ENCODE results near the gene UNC119B. TPM values are rescaled to one million over a fixed set of nuclear protein-coding genes. Genes with fewer than 3 reads are reported as not detected.

UNC119B gene
- total RNA-seq, 4 donors from 2014 or later: 44.1 to 65.3 (median 61.6) TPM

DNA sequence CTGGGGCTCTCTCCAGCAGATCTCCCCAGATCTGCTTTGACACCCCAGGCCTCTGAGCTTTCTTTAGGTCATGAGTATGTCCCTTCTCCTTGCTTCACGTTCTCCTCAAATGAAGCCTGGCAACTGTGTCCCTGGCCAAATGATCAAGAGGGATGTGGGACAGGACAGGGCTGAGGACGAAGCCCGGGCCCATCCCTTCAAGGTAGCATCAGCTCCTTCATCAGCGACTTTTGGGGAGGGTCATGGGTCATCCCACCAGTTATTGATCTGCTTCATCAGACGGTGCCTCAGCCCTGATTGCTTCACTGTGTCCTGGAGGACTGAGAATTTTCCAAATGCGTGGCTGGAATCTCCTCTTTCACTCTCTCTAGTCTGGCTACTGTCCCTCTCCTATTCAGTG lies 47.7 kb downstream of the UNC119B start:
- intact Hi-C loops (cut with DNase I): no loop called here
- 82 to 89% methylated on average over 6 of the region's 6 CpGs for WGBS, 2 donors
- no peak overlapping the region for H3K4me3 ChIP-seq (replicated peaks in 1 of 3)
- no peaks in the 10 kb centered on the region for H3K36me3 ChIP-seq
- H3K9me3 ChIP-seq: no peaks in the 10 kb centered on the region
- no peaks in the 10 kb centered on the region for H3K27me3 ChIP-seq
- TF ChIP-seq, protein P1, sequence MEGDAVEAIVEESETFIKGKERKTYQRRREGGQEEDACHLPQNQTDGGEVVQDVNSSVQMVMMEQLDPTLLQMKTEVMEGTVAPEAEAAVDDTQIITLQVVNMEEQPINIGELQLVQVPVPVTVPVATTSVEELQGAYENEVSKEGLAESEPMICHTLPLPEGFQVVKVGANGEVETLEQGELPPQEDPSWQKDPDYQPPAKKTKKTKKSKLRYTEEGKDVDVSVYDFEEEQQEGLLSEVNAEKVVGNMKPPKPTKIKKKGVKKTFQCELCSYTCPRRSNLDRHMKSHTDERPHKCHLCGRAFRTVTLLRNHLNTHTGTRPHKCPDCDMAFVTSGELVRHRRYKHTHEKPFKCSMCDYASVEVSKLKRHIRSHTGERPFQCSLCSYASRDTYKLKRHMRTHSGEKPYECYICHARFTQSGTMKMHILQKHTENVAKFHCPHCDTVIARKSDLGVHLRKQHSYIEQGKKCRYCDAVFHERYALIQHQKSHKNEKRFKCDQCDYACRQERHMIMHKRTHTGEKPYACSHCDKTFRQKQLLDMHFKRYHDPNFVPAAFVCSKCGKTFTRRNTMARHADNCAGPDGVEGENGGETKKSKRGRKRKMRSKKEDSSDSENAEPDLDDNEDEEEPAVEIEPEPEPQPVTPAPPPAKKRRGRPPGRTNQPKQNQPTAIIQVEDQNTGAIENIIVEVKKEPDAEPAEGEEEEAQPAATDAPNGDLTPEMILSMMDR (IDR thresholded peaks at IDR 0.05): no peak
- TF ChIP-seq POLR2A (IDR thresholded peaks at IDR 0.05): no peak
- no peak for DNase-seq
- no peak overlapping the region for H3K27ac ChIP-seq
- H3K4me1 ChIP-seq: peaks cover 22 to 25% of the 10 kb centered on the region in 2 donors

DNA sequence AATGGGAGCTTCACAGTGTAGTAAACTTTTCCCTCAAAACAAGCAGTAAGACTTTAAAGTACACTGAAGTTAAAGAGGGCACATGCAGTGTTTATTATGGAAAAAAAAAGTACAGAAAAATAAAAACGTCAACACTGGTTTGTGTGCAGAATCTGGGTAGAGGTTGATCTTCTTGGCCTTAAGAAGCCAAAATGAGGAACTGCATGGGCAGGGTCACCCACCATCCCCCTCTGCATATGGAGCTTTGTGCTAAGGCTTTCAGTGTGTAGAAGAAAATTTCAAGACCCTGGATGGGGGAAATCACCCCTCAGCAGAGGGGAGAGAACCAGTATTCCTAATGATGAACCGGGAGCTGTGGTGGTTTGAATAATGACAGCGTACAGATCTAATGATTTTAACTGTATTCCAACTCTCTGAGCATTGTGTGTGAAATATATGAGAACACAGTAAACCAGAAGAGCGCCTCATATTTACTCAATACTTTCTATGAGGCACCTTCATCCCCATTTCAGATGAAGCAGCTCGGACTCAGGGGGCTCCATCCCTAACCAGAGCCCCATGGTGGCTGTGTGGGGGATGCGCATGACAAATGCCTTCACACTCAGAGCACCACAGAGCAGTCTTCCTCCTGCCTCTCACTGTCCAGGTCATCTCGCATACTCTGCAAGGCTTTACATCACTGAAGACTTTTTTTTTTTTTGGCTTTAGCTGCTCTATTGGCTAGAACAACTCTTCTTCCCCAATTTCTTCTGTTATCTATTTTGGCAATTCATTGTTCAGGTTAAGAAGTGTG lies 48.7 kb downstream of the UNC119B start:
- Histone ChIP-seq H3K27ac (no peak overlapping the region), H3K36me3 (no peaks in the 10 kb centered on the region), H3K4me1 (peaks cover 27 to 28% of the 10 kb centered on the region in 2 donors), H3K27me3 (no peaks in the 10 kb centered on the region), H3K9me3 (no peaks in the 10 kb centered on the region), H3K4me3 (replicated peaks in 1 of 3) (no peak overlapping the region)
- 85 to 94% methylated on average over 7 of the region's 7 CpGs for WGBS, 2 donors
- no peak for DNase-seq
- intact Hi-C loops (cut with DNase I): no loop called here
- TF ChIP-seq POLR2A (IDR thresholded peaks at IDR 0.05): no peak
- TF ChIP-seq, protein P1 (IDR thresholded peaks at IDR 0.05): no peak

DNA sequence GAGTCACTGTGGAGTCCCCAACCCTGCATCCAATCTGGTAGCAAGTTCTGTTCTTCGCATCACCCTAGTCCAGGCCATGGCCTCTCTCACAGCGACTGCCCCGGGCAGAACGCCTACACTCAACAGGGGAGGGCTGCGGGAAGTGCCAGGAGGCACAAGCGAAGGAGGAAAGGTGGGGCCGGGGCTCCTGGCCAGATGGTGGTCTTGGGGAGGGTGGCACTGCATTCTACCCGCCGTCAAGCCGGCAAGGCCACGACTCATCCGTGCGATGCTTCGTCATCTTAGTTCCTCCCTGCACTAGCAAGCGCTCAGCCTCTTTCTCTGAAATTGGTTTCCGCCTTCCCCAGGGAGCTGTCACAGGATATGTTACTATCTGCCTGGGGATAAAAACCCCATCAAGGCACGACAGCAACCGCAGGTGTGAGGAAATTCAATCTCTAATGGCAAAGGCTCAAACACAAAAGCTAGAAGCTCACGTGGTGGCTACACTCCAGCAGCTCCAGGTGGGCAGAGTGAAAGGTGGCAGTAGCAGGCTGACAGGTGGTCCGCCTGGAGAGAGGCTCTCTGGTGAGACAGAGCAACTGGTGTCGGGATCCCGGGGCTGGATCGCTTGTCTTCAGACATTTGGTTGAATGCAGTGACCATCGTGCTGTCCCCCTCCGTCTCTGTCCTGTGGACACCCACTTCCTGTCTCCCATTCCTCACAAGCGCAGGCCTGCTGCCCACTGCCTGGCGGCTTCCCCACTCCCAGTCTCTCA lies 49.5 kb downstream of the UNC119B start:
- Histone ChIP-seq H3K9me3 (no peaks in the 10 kb centered on the region), H3K4me3 (replicated peaks in 1 of 3) (no peak overlapping the region), H3K36me3 (peaks cover 0 to 3% of the 10 kb centered on the region in 2 donors), H3K4me1 (peaks cover 27 to 28% of the 10 kb centered on the region in 2 donors), H3K27me3 (no peaks in the 10 kb centered on the region), H3K27ac (peak overlapping the region in 2 of 3 donors; percentile 88 to 94)
- 86 to 88% methylated on average over 26 to 27 of the region's 27 CpGs for WGBS, 2 donors
- TF ChIP-seq POLR2A (IDR thresholded peaks at IDR 0.05): no peak
- TF ChIP-seq, protein P1 (IDR thresholded peaks at IDR 0.05): no peak
- DNase-seq: no peak
- intact Hi-C loops (cut with DNase I): no loop called here

DNA sequence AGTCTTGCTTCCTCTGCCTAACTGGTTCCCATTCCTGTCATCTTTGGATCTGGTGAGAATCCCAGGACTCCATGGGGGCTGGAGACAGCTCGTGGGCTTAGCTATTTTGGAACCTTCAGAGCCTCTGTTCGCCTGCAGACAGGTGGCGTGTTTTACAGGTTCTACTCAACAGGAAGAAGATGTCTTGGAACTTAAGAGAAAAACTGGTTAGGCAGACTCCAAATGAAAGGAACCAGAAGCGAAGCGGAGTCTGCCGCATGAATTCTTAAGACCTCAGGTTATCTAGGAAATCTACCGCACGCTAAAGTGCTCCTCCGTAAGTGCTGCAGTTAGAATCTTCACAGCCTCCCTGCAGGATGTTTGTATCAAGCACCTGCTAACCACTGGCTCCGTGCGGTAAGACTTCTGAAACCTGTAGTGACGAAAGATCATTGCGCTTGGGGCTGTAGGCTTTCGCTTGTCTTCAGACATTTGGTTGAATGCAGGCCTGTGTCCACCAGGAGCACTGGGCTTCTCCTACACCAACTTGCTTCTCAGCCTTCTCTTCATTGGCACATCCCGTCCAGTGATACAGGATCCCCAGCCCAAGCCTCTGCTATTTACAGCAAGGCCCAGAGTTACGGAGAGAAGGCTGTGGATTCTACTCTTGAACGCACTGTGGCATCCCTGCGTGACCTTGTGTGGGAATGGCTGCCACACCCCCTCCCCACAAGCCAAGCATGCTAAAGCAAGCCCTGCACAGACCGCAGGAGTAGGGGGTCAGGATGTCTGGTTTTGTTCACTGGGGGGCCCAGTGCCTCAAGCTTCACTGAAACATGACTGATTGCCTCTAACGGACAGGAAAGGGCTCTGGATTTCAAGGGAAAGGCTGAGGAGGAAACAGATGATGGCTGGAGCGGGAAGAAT lies 50.3 kb downstream of the UNC119B start:
- H3K4me3 ChIP-seq (replicated peaks in 1 of 3): no peak overlapping the region
- DNase-seq: no peak
- H3K27me3 ChIP-seq: no peaks in the 10 kb centered on the region
- 87 to 89% methylated on average over 18 to 21 of the region's 21 CpGs for WGBS, 2 donors
- H3K36me3 ChIP-seq: peaks cover 0 to 5% of the 10 kb centered on the region in 2 donors
- peak overlapping the region; percentile 88 to 94 (median 94) for H3K27ac ChIP-seq
- intact Hi-C loops (cut with DNase I): no loop called here
- H3K9me3 ChIP-seq: no peaks in the 10 kb centered on the region
- H3K4me1 ChIP-seq: peaks cover 27 to 28% of the 10 kb centered on the region in 2 donors
- no peak for TF ChIP-seq POLR2A (IDR thresholded peaks at IDR 0.05)
- TF ChIP-seq, protein P1 (IDR thresholded peaks at IDR 0.05): no peak
